ENCODE data around the gene ELF1.
"Not testable (repeated sequence)": the region's sequence is repeated elsewhere in the genome, so short reads cannot be mapped to it uniquely, and the experiment has no call there.

The ELF1 gene

GRCh38 chr13:40980461-40980860 is 38.7 kb downstream of the ELF1 start:
- DNase-seq: no peak

- no peak for DNase-seq
Measured at GRCh38 chr13:40979232-40979631, 39.9 kb downstream of the ELF1 start.

- not testable (repeated sequence) for DNase-seq
Measured at GRCh38 chr13:40978109-40978508, 41.0 kb downstream of the ELF1 start.

- DNase-seq: no peak
Measured at GRCh38 chr13:40975441-40975840, 43.7 kb downstream of the ELF1 start.

GRCh38 chr13:40974460-40975407 is 44.4 kb downstream of the ELF1 start:
- peak; percentile 64 for DNase-seq

DNA sequence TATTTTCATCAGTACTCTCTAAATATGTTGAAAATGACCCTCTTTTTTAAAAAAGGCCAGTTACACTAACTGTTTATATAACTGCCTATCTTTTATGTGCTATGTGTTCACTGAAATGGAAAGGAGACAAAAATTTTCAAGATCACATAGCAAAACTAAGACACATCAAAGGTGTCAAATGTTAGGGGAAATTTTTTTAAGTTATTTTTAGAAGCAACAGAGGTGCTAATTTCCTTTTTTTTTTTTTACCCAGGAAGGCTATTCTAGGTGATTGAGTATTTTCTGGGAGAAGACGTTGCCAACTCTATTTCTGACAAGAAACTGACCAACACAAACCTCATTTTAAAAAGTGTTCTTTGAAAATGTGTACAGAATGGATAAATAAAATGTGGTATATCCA is 45.7 kb downstream of the ELF1 start:
- DNase-seq: no peak

DNA sequence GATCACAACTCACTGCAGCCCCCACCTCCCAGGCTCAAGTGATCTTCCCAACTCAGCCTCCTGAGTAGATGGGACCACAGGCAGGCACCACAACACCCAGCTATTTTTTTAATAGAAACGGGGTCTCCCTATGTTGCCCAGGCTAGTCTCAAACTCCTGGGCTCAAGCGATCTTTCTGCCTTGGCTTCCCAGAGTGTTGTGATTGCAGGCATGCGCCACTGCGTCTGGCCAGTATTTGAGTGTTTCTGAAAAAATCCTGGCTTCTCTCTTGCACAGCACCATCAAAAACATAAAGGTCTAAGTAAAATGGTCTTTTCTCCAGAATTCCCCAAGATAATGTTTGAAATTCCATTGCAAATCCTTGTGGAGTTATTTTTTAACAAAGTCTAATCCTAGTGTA is 47.8 kb downstream of the ELF1 start:
- no peak for DNase-seq

GRCh38 chr13:40970803-40971202 is 48.3 kb downstream of the ELF1 start:
- DNase-seq: no peak

DNA sequence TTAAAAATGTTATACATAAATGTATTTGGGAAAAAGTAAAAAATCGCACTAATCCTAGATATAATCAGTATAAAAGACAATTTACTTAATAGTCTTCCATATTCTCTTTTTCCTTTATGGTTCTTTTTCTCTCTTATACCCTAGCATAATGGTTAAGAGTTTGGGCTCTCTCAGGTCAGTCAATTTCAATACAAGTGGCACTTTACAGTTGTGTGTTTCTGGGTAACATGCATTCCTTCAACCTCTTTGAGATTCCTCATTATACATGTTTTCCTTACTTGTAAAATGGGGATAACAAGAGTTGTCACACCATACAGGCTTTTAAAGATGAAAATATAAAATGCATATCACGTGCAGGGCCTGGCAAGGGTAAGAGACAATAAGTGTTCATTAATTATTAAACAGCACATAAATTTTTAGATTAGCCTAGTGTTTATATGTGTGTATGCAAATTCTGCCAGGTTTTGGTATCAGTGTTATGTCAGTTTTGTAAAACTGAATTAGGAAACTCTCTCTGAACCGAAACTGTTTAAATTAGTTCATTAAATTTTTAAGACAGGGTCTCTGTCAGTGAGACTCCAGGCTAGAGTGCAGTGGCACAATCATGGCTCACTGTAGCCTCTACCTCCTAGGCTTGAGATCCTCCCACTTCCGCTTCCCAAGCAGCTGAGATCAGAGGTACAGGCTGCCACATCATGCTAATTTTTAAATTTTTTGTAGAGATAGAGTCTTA is 49.8 kb downstream of the ELF1 start:
- no peak for DNase-seq

GRCh38 chr13:40968416-40969000 is 50.6 kb downstream of the ELF1 start:
- DNase-seq: no peak

GRCh38 chr13:40966298-40966697 is 52.8 kb downstream of the ELF1 start:
- no peak for DNase-seq

- peak; percentile 32 for DNase-seq
Measured at GRCh38 chr13:40963927-40964326, 55.2 kb downstream of the ELF1 start.

DNA sequence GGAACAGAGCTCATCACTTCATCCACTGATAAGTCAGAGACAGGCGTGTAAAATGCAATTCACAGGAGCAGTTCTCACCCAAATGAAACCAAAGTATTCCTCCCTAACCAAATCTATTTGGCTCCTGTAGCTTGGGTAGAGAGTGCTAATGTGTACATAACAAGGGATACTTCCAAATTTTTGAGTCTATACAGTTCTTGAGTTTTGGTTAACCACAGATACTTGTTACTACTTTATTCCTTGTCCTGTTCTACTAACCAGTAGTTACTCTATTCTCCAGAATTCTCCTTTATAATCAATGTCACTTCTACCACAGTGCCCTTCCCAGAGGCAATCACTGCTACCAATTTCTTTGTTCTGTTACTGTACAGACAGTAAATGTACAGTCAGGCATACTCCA is 57.3 kb downstream of the ELF1 start:
- DNase-seq: no peak

DNA sequence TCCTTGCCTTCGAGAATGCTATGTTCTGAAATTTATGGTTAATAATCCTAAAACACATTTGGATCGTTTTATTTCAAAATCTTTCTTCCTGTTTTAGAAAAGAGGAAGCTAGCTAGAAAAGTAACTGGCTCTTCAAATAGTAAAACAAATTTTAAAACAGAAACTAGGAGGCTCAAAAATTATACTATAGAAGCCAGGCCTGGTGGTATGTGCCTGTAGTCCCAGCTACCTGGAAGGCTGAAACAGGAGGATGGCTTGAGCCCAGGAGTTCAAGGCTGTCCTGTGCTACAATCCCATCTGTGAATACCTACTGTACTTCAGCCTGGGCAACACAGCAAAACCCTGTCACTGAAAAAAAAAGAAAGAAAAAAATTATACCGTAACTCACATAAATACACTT is 57.9 kb downstream of the ELF1 start:
- DNase-seq: no peak

DNA sequence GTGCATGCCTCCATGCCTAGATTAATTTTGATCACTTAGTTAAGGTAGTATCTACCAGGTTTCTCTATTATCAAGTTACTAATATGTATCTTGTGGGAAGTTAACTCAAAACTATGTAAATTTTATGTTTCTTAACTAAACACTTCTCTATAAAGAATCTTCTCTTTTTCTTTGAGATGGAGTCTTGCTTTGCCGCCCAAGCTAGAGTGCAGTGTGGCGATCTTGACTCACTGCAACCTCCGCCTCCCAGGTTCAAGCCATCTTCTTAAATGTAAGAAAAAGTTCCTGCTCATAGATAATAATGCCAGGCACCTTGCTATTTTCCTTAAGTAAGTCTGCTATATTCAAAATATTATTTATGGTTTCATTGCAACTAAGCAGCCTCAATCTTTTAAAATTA is 58.4 kb downstream of the ELF1 start:
- DNase-seq: no peak

DNA sequence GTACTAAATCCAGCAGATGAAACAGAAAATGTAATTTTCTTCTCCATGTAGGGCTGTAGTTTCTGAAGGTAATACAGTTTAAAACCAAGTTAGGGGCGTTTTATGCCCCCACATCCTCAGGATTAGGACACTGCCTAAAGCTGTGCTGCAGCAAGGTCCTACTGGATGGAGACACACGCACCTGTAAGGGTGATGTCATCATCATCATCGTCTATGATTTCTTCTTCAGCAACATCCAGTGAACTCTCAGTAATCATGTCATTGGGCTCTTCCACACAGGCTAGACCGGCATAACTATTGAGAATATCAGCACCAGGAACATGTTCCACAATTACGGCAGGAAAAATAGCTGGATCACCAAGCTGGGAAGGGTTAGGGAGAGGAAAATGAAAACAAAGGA is 60.5 kb downstream of the ELF1 start:
- no peak for DNase-seq

DNA sequence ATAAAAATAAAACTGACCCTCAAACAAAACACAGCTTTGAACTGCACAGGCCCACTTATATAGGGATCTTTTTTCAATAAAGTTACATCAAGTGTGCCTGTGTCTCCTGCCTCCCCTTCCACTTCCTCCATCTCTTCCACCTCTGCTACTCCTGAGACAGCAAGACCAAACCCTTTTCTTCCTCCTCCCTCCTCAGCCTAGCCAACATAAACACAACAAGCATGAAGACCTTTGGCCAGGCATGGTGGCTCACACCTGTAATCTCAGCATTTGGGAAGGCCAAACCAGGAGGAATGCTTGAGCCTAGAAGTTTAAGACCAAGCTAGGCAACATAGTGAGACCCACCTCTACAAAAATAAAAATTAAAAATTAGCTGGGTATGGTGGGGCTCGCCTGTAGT is 72.6 kb downstream of the ELF1 start:
- DNase-seq: no peak

- no peak for DNase-seq
Measured at GRCh38 chr13:40943073-40943472, 76.0 kb downstream of the ELF1 start.

DNA sequence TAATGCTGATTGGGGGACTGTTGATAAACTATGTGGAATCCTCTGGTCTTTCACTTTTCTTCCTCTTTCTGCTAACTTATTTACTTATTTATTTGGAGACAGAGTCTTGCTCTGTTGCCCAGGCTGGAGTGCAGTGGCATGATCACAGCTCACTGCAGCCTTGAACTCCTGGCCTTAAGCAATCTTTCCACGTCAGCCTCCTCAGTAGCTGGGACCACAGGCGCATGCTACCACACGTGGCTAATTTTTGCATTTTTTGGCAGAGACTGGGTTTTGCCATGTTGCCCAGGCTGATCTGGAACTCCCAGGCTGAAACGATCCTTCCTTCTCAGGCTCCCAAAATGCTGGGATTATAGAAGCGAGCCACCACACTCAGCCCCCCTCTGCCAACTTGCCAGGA is 77.5 kb downstream of the ELF1 start:
- no peak for DNase-seq

DNA sequence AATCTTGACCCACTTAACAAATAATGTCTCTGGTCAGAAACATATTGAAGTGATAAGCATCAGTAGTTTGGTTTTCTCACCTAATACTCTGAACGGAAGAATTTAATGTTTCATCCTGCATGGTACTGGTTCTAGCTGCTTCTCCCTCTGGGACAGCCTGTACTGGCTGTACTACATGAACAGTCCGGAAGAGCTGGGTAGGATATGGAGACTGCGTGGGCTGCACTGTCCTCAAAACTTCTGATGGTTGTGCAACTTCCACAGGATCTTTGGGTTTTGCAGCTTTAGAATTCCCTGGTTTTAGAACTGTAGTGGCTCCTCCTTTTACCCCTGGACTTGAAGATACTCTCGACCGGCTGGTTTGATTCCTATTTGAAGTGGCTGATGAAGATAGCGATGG is 78.3 kb downstream of the ELF1 start:
- no peak for DNase-seq

GRCh38 chr13:40933508-40934204 is 85.5 kb downstream of the ELF1 start:
- DNase-seq: no peak

GRCh38 chr13:40932252-40932651 is 86.9 kb downstream of the ELF1 start:
- DNase-seq: no peak

DNA sequence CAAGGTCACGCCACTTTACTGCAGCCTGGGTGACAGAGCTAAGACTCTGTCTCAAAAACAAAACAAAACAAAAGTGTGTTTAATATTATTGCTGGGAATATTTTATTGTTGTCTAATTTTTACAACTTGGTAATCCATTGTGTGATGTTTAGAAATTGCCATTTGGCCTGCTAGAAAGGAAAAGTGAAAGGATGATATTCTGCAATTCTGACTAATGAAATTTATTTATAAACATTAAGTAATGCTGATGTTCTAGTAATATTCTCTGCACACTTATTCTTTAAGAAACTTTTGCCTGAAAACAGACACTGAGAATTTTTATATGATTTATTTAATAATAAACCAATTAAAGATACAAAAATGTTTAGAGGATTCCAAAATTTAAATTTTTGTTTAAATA is 87.4 kb downstream of the ELF1 start:
- DNase-seq: no peak

Data from kidney glomerular epithelial cell (primary cell).